ENCODE results near the gene MTM1. TPM values are rescaled to one million over a fixed set of nuclear protein-coding genes. Genes with fewer than 3 reads are reported as not detected.

MTM1 gene
- total RNA-seq, 1 experiment from 2014 or later = 6.4 TPM

DNA sequence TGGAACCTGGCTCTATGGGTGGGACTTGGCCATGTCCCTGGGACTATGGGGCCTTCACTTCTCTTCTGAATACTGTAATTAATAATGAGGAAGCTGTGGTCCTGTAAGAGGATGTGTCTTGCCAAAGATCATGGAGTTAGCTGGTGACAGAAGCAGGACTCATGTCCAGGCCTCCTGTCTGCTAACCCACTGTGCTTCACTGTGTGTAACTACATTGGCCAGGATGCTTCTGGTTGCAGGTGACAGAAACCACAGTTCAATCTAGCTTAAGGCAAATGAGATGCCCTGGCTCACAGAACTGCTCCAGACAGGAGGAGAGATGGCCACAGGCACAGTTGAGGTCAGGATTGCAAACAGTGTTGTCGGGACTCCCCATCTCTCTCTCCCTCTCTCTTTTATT, 127.9 kb downstream of the MTM1 start:
- Histone ChIP-seq H3K18ac (ENCODE audit: insufficient read length, low read depth, low read length) (no peak overlapping the region), H3K79me1 (ENCODE audit: insufficient read depth, low read depth, low read length, poor library complexity, severe bottlenecking) (no peaks in the 10 kb centered on the region), H3K4me2 (ENCODE audit: insufficient read depth, insufficient read length, low read length) (no peak overlapping the region), H3K79me2 (ENCODE audit: insufficient read depth, low read length) (no peaks in the 10 kb centered on the region; the same call in 1 of the 2 replicates), H3K27me3 (ENCODE audit: insufficient read depth, low read length) (no peaks in the 10 kb centered on the region), H2AK5ac (ENCODE audit: insufficient read length, low read length) (no peak overlapping the region), H3T11ph (ENCODE audit: low read length) (no peak overlapping the region), H3K9me3 (ENCODE audit: control insufficient read depth, low read depth, low read length) (no peaks in the 10 kb centered on the region), H2BK120ac (ENCODE audit: low read depth, low read length, poor library complexity, severe bottlenecking) (no peak overlapping the region), H4K8ac (replicated peaks; ENCODE audit: insufficient read length, low read depth, low read length) (no peak overlapping the region), H3K27ac (ENCODE audit: insufficient read length, low read depth, low read length) (no peak overlapping the region), H3K14ac (ENCODE audit: insufficient read depth, low read length) (no peak overlapping the region), H2BK12ac (ENCODE audit: insufficient read length, low read depth, low read length) (no peak overlapping the region), H4K20me1 (ENCODE audit: control insufficient read depth, insufficient read depth, insufficient read length) (no peaks in the 10 kb centered on the region), H3K4me1 (ENCODE audit: insufficient read depth, low read length) (peaks cover 2% of the 10 kb centered on the region; the same call in 1 of the 2 replicates), H3K4ac (ENCODE audit: low read depth, low read length) (no peak overlapping the region), H2BK15ac (ENCODE audit: low read depth, low read length) (no peak overlapping the region), H4K91ac (ENCODE audit: insufficient read length, low read depth, low read length) (no peak overlapping the region), H3K23ac (ENCODE audit: insufficient read length, low read depth, low read length) (no peak overlapping the region), H2BK20ac (ENCODE audit: low read depth, low read length, poor library complexity, severe bottlenecking) (no peak overlapping the region), H3K23me2 (ENCODE audit: insufficient read length, low read depth, low read length, poor library complexity, severe bottlenecking) (peaks cover 9% of the 10 kb centered on the region), H2BK5ac (ENCODE audit: insufficient read length, low read length) (no peak overlapping the region), H4K5ac (ENCODE audit: insufficient read length, low read depth, low read length) (no peak overlapping the region), H3K56ac (ENCODE audit: insufficient read length, low read depth, low read length) (no peak overlapping the region), H3K9ac (ENCODE audit: extremely low read depth, insufficient read length, low read length) (no peak overlapping the region), H2AFZ (ENCODE audit: low read length) (no peak overlapping the region)
- WGBS (ENCODE audit: extremely low coverage, insufficient read length, low lambda C conversion rate) = no CpG with 5 or more reads among the region's 1 CpG
- Mint-ChIP-seq H3K4me3 (no peak overlapping the region), H3K36me3 (ENCODE audit: insufficient read depth in 1 of 3, low read depth in 3 of 3) (peaks cover 0 to 19% (median 5%) of the 10 kb centered on the region in 3 experiments; a peak in 6 of 7 replicates), H3K27ac (no peak overlapping the region), H3K9me3 (peaks cover 50 to 57% of the 10 kb centered on the region in 2 experiments), H3K27me3 (ENCODE audit: low read depth) (no peaks in the 10 kb centered on the region), H3K4me1 (peaks cover 12 to 15% of the 10 kb centered on the region in 2 experiments)
- TF ChIP-seq, protein P1, sequence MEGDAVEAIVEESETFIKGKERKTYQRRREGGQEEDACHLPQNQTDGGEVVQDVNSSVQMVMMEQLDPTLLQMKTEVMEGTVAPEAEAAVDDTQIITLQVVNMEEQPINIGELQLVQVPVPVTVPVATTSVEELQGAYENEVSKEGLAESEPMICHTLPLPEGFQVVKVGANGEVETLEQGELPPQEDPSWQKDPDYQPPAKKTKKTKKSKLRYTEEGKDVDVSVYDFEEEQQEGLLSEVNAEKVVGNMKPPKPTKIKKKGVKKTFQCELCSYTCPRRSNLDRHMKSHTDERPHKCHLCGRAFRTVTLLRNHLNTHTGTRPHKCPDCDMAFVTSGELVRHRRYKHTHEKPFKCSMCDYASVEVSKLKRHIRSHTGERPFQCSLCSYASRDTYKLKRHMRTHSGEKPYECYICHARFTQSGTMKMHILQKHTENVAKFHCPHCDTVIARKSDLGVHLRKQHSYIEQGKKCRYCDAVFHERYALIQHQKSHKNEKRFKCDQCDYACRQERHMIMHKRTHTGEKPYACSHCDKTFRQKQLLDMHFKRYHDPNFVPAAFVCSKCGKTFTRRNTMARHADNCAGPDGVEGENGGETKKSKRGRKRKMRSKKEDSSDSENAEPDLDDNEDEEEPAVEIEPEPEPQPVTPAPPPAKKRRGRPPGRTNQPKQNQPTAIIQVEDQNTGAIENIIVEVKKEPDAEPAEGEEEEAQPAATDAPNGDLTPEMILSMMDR (conservative IDR thresholded peaks at IDR 0.05) = no peak
- DNase-seq = no peak

Data from H9 (cell line).